NCI-H2029 treated with DMSO at 0.1 percent for 48 hours (cell line): ENCODE measurements around the gene GCNT2.
"Not testable (repeated sequence)": the region's sequence is repeated elsewhere in the genome, so short reads cannot be mapped to it uniquely, and the experiment has no call there.

ENCODE experiments used
- DNase-seq: peaks from one replicate; lab custom pipeline; 2025; lab: John Stamatoyannopoulos, UW

GCNT2 gene

DNA sequence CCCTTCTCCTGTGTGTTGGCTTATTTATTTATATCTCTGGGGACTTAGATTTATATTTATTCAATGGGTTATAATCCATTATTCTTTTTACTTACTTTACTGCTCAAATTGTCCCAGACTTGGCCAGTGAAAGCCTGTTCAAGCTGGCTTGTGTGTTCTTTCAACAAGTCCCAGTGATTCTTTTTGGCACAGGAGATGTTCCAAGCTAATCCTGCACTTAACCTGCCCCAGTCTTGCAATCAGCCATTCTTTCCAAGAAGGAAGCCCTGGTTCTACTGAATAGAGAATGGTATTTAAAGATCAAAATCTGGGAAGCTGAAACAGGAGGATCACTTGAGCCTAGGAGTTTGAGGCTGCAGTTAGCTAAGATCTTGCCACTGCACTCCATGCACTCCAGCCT is 26.7 kb downstream of the GCNT2 start:
- no peak for DNase-seq

DNA sequence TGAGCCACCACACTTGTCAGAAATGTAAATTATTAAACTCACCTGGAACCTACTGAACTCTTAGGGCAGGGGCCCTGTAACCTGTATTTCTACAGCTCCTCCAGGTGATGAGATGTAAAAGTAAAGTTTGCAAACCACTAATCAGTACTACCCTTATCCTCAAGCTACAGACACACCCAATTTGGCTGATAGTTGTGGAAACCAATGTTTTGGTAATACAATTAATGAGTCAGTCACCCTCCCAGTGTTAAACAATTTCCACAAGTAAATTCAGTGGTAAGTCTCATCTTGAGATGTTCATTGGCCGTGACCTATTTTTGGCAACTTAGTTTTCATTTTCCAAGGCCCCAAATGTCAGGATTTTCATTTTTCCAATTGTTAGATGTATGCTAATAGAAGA is 29.6 kb downstream of the GCNT2 start:
- no peak for DNase-seq

- DNase-seq = no peak
Observed at GRCh38 chr6:10552270-10552810, 31.2 kb downstream of the GCNT2 start.

DNA sequence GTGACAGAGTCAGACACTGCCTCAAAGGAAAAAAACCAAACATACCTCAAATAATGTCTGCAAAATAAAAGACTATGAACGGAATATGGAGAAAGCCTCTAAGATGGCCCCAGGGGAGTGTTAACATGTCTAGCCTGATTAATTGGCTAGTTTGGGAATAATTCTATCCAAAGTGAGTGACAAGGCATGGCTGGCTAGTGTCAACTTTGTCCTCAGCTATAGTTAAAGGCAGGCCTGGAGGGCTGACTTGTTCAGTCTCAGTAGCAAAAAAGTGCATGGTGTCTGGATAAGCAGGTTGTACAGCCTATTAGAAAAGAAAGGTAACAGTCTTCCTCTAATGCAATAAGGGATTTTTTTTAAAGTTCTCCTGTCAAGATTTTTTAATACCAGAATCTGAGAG is 32.7 kb downstream of the GCNT2 start:
- DNase-seq = no peak

DNA sequence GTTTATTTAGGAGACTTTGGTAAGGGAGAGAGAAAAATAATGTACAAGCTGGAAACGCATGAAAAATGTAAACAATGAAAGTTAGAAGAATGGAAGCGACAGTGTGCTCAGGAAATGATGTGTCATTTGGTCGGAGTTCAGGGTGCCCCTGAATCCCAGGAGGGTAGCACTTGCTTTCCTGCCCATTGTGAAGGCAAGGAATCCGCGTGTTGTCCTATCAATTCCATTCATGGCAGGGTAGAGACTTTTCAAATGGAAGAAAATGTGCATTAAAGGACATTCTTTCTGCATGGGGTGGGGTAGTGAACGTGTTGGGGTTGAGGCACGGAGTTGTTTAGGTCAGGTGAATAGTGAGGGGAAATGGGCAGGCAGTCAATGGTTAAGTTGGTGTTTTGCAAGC is 33.7 kb downstream of the GCNT2 start:
- no peak for DNase-seq

DNA sequence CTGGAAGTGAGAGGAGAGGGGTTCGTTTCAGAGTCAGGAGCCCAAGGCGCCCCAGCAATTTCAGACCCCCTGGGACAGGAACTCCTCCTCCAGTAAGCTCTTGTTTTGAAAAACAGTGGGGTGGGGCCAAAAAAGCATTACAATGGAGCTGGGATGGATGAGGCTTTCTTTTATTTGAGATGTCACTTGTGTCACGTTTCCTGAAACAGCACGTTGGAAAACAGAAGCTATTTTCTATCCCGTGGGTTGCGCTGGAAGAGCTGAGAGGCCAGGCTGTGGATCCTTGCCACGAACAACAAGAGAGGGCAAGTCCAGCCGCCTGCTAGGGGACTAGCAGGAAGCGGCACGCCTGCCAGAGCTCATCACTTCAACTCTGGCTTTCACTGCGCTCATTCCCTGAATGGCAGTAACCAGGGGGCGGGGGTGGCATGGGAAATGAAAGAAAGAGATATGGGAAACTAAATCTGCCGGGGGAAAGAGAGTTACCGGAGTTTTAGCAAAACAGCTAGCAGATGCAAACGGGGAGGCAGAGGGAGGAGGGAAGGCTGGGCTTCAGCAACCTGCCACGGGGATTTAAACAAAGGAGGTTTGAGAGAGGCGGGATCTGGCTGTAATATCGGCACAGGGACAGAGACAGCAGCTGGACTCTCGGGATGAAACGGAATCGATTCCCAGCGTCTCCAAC is 34.6 kb downstream of the GCNT2 start:
- peak; percentile 85 for DNase-seq

GRCh38 chr6:10556589-10556988 is 35.4 kb downstream of the GCNT2 start:
- DNase-seq = no peak

DNA sequence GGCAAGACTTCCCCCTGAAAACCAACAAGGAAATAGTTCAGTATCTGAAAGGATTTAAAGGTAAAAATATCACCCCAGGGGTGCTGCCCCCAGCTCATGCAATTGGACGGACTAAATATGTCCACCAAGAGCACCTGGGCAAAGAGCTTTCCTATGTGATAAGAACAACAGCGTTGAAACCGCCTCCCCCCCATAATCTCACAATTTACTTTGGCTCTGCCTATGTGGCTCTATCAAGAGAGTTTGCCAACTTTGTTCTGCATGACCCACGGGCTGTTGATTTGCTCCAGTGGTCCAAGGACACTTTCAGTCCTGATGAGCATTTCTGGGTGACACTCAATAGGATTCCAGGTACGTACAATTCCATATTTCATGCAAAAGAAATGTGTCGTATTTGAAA is 35.8 kb downstream of the GCNT2 start:
- DNase-seq = no peak

DNA sequence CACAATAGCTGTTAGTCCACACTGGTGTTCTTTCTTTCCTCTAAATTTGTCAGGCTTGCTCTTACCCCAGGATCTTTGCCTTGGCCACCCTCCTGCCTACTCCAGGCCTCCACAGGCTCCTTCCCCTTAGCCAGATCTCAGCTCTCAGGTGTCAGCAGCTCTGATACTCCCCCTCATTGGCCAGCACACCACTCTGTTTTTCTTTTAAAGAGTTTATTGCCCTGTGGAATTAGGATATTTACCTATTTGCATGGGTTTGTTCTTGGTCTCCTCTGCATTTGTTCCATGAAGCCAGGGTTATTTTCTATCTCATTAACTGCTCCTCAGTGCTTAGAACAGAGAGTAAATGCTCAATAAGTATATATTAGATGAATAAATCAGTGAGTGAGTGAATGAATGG is 36.8 kb downstream of the GCNT2 start:
- DNase-seq = no peak

- no peak for DNase-seq
Observed at GRCh38 chr6:10558565-10558964, 37.4 kb downstream of the GCNT2 start.

- DNase-seq = no peak
Observed at GRCh38 chr6:10559522-10560152, 38.5 kb downstream of the GCNT2 start.

- DNase-seq = no peak
Observed at GRCh38 chr6:10561611-10562199, 40.6 kb downstream of the GCNT2 start.

DNA sequence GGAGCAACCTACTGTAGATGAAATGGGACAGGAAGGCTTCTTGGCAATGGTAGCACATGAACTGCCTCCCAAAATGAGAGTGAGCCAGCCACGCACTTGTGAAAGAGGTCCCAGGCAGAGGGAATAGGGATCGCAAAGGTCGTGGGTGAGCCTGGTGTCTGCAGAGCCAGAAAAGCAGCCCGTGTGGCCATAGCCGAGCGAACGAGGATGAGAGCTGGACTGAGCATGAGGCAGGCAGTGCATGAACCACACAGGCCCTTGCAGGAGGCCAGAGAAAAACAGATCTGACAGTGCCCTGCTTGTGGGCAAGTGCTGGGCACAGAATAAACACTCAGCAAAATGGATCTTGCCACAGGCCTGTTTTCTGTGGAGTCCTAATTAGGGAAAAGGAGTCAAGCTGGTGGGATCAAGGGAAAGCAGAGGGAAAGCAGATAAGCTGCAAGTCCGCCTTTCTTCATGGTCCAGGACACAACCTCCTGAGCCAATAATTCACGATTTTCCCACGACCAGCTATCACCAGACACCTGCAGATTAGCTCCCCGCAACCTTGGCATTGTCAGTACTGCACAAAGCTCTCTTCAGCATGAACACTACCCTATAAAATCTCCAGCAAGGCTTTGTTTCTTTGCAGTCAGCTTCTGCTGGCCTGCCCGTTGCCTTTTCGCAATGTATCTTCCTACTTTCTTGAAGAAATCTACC is 44.0 kb downstream of the GCNT2 start:
- DNase-seq = no peak

DNA sequence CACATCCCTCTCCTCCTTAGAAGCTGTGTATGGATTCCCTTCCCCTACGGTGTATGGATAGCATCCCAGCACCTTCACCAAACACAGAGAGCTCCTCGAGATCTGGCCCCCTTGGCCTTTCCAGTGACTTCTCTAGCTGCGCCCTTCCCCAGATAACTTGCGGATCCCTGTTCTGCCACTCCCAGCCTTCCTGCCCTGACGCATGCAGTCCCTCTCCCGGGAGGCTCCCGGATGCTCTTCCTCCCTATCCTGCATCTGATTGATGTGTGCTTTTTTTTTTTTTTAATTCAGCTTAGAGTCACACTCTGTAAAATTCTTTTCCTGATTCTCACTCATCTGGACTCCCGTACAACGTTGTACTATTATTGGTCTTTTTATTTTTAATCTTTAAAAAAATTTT is 44.8 kb downstream of the GCNT2 start:
- DNase-seq = no peak

DNA sequence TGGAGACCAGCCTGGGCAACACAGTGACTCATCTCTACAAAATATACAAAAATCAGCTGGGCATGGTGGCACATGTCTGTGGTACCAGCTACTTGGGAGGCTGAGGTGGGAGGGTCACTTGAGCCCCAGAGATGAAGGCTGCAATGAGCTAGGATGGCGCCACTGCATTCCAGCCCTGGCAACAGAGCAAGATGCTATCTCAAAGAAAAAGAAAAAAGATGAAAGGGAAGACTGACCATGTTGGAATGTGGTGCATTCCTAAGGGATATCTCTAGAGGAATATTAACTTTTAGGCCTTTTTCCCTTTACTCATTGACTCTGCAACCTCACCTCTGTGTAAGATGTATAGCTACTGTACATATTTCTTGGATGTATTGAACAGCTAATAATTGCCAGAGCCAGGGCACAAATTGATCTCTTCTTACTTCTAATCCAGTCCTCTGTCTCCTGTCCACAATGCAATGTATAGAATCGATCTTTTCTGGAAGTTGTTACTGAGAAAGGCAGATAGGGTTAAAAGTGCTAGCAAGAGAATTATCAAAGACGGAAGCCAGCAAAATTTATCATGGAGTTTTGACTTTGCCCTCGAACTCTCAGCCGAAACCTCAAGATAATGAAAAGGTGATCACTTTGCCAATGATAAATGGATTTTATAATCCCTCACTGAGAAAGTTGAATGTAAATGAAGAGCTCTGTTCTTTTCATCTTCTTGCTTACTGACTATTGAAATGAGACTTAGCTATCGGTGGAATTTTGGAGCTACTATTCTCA is 46.3 kb downstream of the GCNT2 start:
- no peak for DNase-seq

DNA sequence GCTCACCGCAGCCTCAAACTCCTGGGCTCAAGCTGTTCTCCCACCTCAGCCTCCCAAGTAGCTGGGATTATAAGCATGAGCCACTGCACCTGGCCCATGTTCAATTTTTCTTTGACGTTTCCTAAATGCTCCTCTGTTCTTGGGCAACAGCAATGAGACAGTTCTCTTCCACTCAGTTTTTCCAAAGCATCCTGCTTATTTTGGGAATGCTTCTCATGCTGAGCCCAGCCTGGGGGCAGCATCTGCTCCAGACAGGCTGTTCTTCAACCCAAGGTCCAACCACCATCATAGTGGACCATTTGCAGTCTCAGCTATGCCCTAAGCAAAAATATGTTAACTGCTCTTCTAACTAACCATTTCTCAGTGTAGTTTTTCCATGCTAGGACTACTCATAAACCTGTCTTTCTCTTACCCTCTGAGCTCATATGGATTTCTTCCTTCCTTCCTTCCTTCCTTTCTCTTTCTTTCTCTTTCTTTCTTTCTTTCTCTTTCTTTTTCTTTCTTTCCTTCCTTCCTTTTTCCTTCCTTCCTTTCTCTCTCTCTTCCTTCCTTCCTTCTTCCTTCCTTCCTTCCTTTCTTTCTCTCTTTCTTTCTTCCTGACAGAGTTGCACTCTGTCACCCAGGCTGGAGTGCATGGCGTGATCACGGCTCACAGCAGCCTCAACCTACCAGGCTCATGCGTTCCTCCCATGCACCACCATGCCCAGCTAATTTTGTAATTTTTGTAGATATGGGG is 48.4 kb downstream of the GCNT2 start:
- DNase-seq = no peak

DNA sequence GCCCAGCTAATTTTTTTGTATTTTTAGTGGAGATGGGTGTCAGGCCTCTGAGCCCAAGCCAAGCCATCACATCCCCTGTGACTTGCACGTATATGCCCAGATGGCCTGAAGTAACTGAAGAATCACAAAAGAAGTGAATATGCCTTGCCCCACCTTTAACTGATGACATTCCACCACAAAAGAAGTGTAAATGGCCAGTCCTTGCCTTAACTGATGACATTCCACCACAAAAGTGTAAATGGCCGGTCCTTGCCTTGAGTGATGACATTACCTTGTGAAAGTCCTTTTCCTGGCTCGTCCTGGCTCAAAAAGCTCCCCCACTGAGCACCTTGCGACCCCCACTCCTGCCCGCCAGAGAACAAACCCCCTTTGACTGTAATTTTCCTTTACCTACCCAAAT is 54.4 kb downstream of the GCNT2 start:
- DNase-seq = not testable (repeated sequence)

- no peak for DNase-seq
Observed at GRCh38 chr6:10576226-10576625, 55.1 kb downstream of the GCNT2 start.

DNA sequence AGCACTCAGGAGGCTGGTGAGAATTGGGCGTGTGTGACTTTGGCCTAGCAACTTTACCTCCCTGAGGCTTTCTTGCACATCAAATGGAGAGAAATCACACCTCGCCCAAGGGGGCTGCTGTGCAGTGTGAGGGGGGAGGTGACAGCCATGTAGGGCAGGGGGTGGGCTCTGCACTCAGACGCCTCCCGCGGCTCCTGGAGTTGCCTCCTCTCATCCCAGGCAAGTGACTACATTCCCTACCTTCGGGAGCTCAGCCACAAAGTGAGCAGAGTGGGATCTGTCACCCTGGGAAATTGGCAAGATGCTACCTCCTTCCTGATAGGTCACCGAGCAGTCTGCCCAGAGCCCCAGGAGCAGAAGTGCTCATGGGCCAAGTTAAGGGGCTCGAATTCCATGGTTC is 56.0 kb downstream of the GCNT2 start:
- no peak for DNase-seq

GRCh38 chr6:10578723-10579122 is 57.6 kb downstream of the GCNT2 start:
- no peak for DNase-seq

DNA sequence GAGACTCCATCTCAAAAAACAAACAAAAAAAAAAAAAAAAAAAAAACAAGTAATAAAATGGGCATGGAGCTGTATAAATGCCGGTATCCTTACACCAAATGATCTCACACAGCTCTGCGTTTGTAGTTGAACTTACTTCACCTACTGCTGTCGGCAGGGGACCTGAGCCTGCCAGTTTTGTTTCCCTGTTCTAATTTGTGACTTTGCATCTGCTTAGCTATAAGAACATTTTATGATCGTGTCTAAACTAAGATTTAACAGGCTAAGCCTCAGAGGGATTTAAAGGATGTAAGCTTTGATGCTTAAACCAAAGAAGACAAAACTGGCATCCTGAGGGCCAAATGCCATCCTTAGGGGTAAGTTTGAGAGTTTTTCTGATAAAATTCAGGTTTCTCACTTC is 58.7 kb downstream of the GCNT2 start:
- DNase-seq = no peak
